Activated naive CD8-positive, alpha-beta T cell treated with anti-CD3 and anti-CD28 coated beads for 36 hours (primary cell): Measurements from ENCODE around the gene OR2T8. TPM values are rescaled to one million over a fixed set of nuclear protein-coding genes. Genes with fewer than 3 reads are reported as not detected.
"Not testable (repeated sequence)": the region's sequence is repeated elsewhere in the genome, so short reads cannot be mapped to it uniquely, and the experiment has no call there.

Source experiments
- DNase-seq: peaks from one replicate; pipeline ENCODE4 v3.0.0; 2021
- H3K27ac Mint-ChIP-seq: one replicate; pipeline ENCODE4 v1.8.0; 2022; ENCODE audit warnings: mild to moderate bottlenecking, moderate library complexity, mixed read lengths
- H3K27me3 Mint-ChIP-seq: one replicate; pipeline ENCODE4 v1.8.0; 2022; ENCODE audit warnings: mild to moderate bottlenecking, mixed read lengths
- H3K36me3 Mint-ChIP-seq: one replicate; pipeline ENCODE4 v1.8.0; 2021; ENCODE audit warnings: mild to moderate bottlenecking, mixed read lengths
- H3K4me1 Mint-ChIP-seq: one replicate; pipeline ENCODE4 v1.8.0; 2021; ENCODE audit warnings: mixed read lengths
- H3K4me3 Mint-ChIP-seq: one replicate; pipeline ENCODE4 v1.8.0; 2022; ENCODE audit warnings: mild to moderate bottlenecking, moderate library complexity, mixed read lengths
- H3K9me3 Mint-ChIP-seq: one replicate; pipeline ENCODE4 v1.8.0; 2022; ENCODE audit warnings: mixed read lengths
- total RNA-seq, 2 experiments: library from RNA; stranded (reverse); gene quantifications; one replicate each; pipeline ENCODE4 v1.2.3, GENCODE V29; 2021

OR2T8 gene
- total RNA-seq, 2 experiments from 2014 or later = not detected

GRCh38 chr1:247935781-247936180, 15.7 kb downstream of the OR2T8 start:
- no peak for DNase-seq
- H3K27me3 Mint-ChIP-seq = no peaks in the 10 kb centered on the region
- no peak overlapping the region for H3K27ac Mint-ChIP-seq
- H3K9me3 Mint-ChIP-seq = peaks cover 2% of the 10 kb centered on the region
- no peaks in the 10 kb centered on the region for H3K4me1 Mint-ChIP-seq
- peaks cover 3% of the 10 kb centered on the region for H3K36me3 Mint-ChIP-seq
- H3K4me3 Mint-ChIP-seq = no peak overlapping the region

GRCh38 chr1:247936415-247936814, 16.4 kb downstream of the OR2T8 start:
- no peak overlapping the region for H3K4me3 Mint-ChIP-seq
- no peak for DNase-seq
- H3K4me1 Mint-ChIP-seq = no peaks in the 10 kb centered on the region
- peaks cover 2% of the 10 kb centered on the region for H3K9me3 Mint-ChIP-seq
- H3K27me3 Mint-ChIP-seq = no peaks in the 10 kb centered on the region
- H3K36me3 Mint-ChIP-seq = peaks cover 3% of the 10 kb centered on the region
- H3K27ac Mint-ChIP-seq = no peak overlapping the region

GRCh38 chr1:247936965-247937734, 17.1 kb downstream of the OR2T8 start:
- H3K9me3 Mint-ChIP-seq, H3K4me1 Mint-ChIP-seq, H3K27me3 Mint-ChIP-seq, H3K36me3 Mint-ChIP-seq: not testable (repeated sequence)
- peak; percentile 85 for DNase-seq
- Mint-ChIP-seq H3K27ac (peak overlapping the region; percentile 70), H3K4me3 (peak overlapping the region; percentile 76)

- Mint-ChIP-seq H3K9me3 (peaks cover 5% of the 10 kb centered on the region), H3K4me1 (no peaks in the 10 kb centered on the region), H3K27me3 (no peaks in the 10 kb centered on the region), H3K36me3 (peaks cover 2% of the 10 kb centered on the region), H3K27ac (no peak overlapping the region), H3K4me3 (no peak overlapping the region)
- DNase-seq = no peak
These were observed 22.6 kb downstream of the OR2T8 start for GRCh38 chr1:247942624-247943023.

- no peak within 1 kb of the TSS for H3K4me3 Mint-ChIP-seq
- peaks cover 4% of the 10 kb centered on the region for H3K36me3 Mint-ChIP-seq
- peaks cover 6% of the 10 kb centered on the region for H3K9me3 Mint-ChIP-seq
- H3K4me1 Mint-ChIP-seq = no peaks in the 10 kb centered on the region
- H3K27ac Mint-ChIP-seq = no peak within 1 kb of the TSS
- DNase-seq = no peak
- H3K27me3 Mint-ChIP-seq = no peaks in the 10 kb centered on the region
These were observed 28.5 kb downstream of the OR2T8 start, which contains the start of gene OR2L8 for GRCh38 chr1:247948558-247948957. TSS of gene OR2L8 (plus strand) at chr1:247948858. CDS start at chr1:247948858, 0 bp downstream.

DNA sequence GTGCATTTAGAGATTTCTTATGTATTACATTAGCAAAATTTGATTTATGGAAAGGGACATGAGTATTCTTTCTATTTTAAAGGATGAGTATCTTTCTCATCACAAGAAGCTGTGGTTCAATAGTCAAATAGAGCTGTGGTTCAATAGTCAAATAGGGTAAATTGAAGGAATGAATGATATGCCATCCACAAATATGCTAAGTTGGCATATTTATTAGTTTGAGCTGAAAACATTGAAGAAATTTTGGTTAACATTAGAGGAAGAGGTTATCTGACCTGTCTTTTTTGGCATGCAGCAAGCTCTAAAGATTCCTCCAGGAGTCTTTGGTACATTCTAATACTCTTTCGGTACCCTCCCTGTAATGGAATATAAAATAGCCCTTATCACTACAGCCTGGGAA, 33.4 kb downstream of the OR2T8 start:
- Mint-ChIP-seq H3K27ac (no peak overlapping the region), H3K36me3 (peaks cover 2% of the 10 kb centered on the region), H3K9me3 (peaks cover 11% of the 10 kb centered on the region), H3K4me1 (no peaks in the 10 kb centered on the region), H3K27me3 (peaks cover 3% of the 10 kb centered on the region), H3K4me3 (no peak overlapping the region)
- no peak for DNase-seq

GRCh38 chr1:247961791-247962190, 41.7 kb downstream of the OR2T8 start:
- H3K27ac Mint-ChIP-seq = no peak overlapping the region
- H3K4me3 Mint-ChIP-seq = no peak overlapping the region
- H3K4me1 Mint-ChIP-seq = peaks cover 2% of the 10 kb centered on the region
- H3K9me3 Mint-ChIP-seq = peaks cover 10% of the 10 kb centered on the region
- DNase-seq = no peak
- H3K36me3 Mint-ChIP-seq = peaks cover 2% of the 10 kb centered on the region
- no peaks in the 10 kb centered on the region for H3K27me3 Mint-ChIP-seq

DNA sequence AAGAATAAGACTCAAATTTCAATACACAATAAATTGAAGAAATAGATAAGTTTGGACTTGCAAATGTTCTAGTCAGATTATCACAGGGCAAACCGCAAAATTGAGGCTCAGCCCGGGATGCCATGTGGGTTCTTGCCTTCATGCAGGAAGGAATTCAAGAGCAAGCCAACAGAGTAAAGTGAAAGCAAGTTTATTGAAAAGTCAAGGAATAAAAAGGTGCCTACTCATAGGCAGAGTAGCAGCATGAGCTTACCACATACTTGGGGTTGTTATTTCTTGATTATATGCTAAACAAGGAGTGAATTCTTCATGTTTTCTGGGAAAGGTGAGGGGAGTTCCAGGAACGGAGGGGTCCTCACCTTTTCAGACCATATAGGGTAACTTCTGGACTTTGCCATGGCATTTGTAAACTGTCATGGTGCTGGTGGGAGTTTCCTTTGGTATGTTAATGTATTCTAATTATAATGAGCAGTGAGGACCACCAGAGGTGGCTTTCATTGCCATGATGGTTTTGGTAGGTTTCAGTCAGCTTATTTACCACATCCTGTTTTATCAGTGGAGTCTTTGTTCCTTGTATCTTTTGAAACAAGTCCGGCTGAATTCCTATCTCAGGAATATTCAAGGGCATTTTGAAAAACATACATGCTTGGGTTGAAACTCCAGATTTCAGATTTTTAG, 43.0 kb downstream of the OR2T8 start:
- H3K4me1 Mint-ChIP-seq = peaks cover 4% of the 10 kb centered on the region
- H3K9me3 Mint-ChIP-seq = peaks cover 4% of the 10 kb centered on the region
- peak; percentile 8 for DNase-seq
- H3K27ac Mint-ChIP-seq = no peak overlapping the region
- peaks cover 2% of the 10 kb centered on the region for H3K36me3 Mint-ChIP-seq
- H3K4me3 Mint-ChIP-seq = no peak overlapping the region
- H3K27me3 Mint-ChIP-seq = peaks cover 4% of the 10 kb centered on the region

GRCh38 chr1:247964933-247965332, 44.9 kb downstream of the OR2T8 start, which contains the start of gene OR2AK2:
TSS of gene OR2AK2 (plus strand) at chr1:247965233. CDS start at chr1:247965377, 144 bp downstream.
- peaks cover 5% of the 10 kb centered on the region for H3K9me3 Mint-ChIP-seq
- no peak within 1 kb of the TSS for H3K27ac Mint-ChIP-seq
- peaks cover 4% of the 10 kb centered on the region for H3K27me3 Mint-ChIP-seq
- H3K4me1 Mint-ChIP-seq = peaks cover 4% of the 10 kb centered on the region
- H3K4me3 Mint-ChIP-seq = no peak within 1 kb of the TSS
- H3K36me3 Mint-ChIP-seq = peaks cover 7% of the 10 kb centered on the region
- DNase-seq = no peak

DNA sequence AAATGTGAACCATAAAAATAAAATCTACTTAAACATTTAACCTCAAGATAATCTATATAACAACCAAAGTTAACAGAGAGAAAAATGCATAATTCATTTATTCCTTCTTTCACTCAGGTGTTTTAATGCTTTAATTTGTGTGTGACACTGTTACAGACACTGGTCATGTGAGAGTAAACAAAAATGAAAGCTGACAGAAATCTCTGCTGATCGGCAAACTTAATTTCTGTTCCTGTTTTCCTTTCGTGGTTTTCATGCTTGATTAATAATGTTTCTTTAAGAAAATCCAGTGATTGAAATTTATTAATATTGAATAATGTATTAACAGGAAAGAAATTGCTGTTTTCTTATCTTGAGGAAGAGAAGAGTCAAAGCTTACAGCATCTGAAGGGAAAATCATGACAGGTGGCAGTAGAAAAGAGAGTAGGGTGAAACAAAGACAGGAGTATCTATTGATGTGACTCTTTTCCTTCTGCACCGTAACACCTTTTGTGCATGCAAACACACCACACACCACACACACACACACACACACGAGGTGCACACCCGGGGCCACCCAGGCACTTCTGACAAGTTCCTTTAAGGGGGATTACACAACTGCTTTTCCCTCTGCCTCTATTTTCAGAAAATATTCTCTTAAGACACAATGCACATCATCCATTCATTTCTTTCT, 46.6 kb downstream of the OR2T8 start:
- Mint-ChIP-seq H3K9me3 (peaks cover 5% of the 10 kb centered on the region), H3K27me3 (peaks cover 4% of the 10 kb centered on the region), H3K27ac (no peak overlapping the region), H3K36me3 (peaks cover 5% of the 10 kb centered on the region), H3K4me3 (no peak overlapping the region), H3K4me1 (peaks cover 4% of the 10 kb centered on the region)
- no peak for DNase-seq

Other genes starting within 250 kb of the OR2T8 start
- gene OR13G1, start 240.5 kb upstream of the OR2T8 start, total RNA-seq = not detected
- not detected for gene OR6F1, start 203.6 kb upstream of the OR2T8 start, total RNA-seq
- not detected for gene OR14K1, start 181.6 kb upstream of the OR2T8 start, total RNA-seq
- gene OR14A2, start 172.1 kb upstream of the OR2T8 start, total RNA-seq = not detected
- gene OR1C1, start 159.7 kb upstream of the OR2T8 start, total RNA-seq = not detected
- gene OR14A16, start 96.1 kb upstream of the OR2T8 start, total RNA-seq = not detected
- gene OR11L1, start 78.4 kb upstream of the OR2T8 start, total RNA-seq = not detected
- under 1 TPM; 0.06 to 0.08 TPM for gene TRIM58, start 63.1 kb upstream of the OR2T8 start, total RNA-seq
- not detected for gene OR2W3, start 24.7 kb upstream of the OR2T8 start, total RNA-seq
- gene OR2AJ1, start 4.6 kb downstream of the OR2T8 start, total RNA-seq = not detected
- gene OR2L8, start 28.6 kb downstream of the OR2T8 start, total RNA-seq = not detected
- not detected for gene OR2AK2, start 45.0 kb downstream of the OR2T8 start, total RNA-seq
- not detected for gene OR2L5, start 93.4 kb downstream of the OR2T8 start, total RNA-seq
- under 1 TPM in 1 of 2 experiments, not detected in 1; 0.06 TPM for gene OR2L2, start 109.8 kb downstream of the OR2T8 start, total RNA-seq
- gene OR2L3, start 126.6 kb downstream of the OR2T8 start, total RNA-seq = not detected
- gene OR2L13, start 174.9 kb downstream of the OR2T8 start, total RNA-seq = not detected
- not detected for gene OR2M5, start 224.9 kb downstream of the OR2T8 start, total RNA-seq